K562 (cell line): ENCODE data around the gene RBM34. TPM values are rescaled to one million over a fixed set of nuclear protein-coding genes. Genes with fewer than 3 reads are reported as not detected.

Source experiments
- ATAC-seq: fragments of 200-7000 bp; cut with Tn5 transposase; 3 replicates; pipeline ENCODE4 v1.9.1; 2020; ENCODE audit warnings: moderate library complexity
- BruUV-seq: library from RNA; stranded (reverse); fragments of 400-500 nt; replicated peaks from 2 replicates; lab custom pipeline; 2021; lab: Mats Ljungman, UMichigan
- CTCF ChIA-PET: fragments of 300-600 bp; formaldehyde crosslinking; extraction: SDS; loops from one replicate; lab custom pipeline; 2021; ENCODE audit warnings: low intra/inter-chr PET ratio; lab: Yijun Ruan, JAX
- POLR2A ChIA-PET: fragments of 300-600, 350-650 bp; sonication (Branson Sonifier 250); formaldehyde crosslinking; extraction: SDS; loops from one replicate; lab custom pipeline; 2021; ENCODE audit warnings: antibody characterized with exemption, inconsistent platforms; lab: Yijun Ruan, JAX
- DNase-seq, 4 experiments: peaks; one replicate each; pipeline versions ENCODE4 v3.0.0 to v3.0.0-alpha.2; 2011 to 2018; ENCODE audit warnings: low spot score in 3 of 4, mixed read lengths in 3 of 4; ENCODE audit errors: extremely low read depth in 1 of 4
- FAIRE-seq: peaks from 2 replicates; lab custom pipeline; 2011; peaks lifted over from hg19 to GRCh38; lab: Jason Lieb, UNC
- H2AFZ ChIP-seq: 2 replicates; pipeline ENCODE4 v1.6.0; 2011; ENCODE audit warnings: low read depth, low read length, control low read depth, inconsistent platforms
- H3K27ac ChIP-seq: fragments of 200-600 bp; 3 replicates; pipeline ENCODE4 v1.8.0; 2011; ENCODE audit warnings: low read depth, mild to moderate bottlenecking, control low read depth, inconsistent platforms, low read length, moderate library complexity, mixed read lengths; ENCODE audit errors: extremely low read depth
- H3K27me3 ChIP-seq, 2 experiments: fragments of 300-600 bp in 1 of 2; 2 replicates in 1 of 2; 3 replicates in 1 of 2; pipeline versions ENCODE4 v1.6.0 to v1.8.0; 2011; ENCODE audit warnings: inconsistent platforms in 2 of 2, low read length in 2 of 2, mild to moderate bottlenecking in 1 of 2, mixed read lengths in 1 of 2, moderate library complexity in 1 of 2; ENCODE audit not compliant: control insufficient read depth in 2 of 2, insufficient read depth in 2 of 2
- H3K36me3 ChIP-seq: fragments of 300-600 bp; 3 replicates; pipeline ENCODE4 v1.8.0; 2011; ENCODE audit warnings: mild to moderate bottlenecking, low read length, inconsistent platforms; ENCODE audit not compliant: control insufficient read depth, insufficient read depth
- H3K4me1 ChIP-seq, 2 experiments: fragments of 200-600 bp in 1 of 2; replicated peaks in 1 of 2; 2 replicates in 1 of 2; 3 replicates in 1 of 2; pipeline versions ENCODE4 v1.5.1 to v1.8.0; 2011; ENCODE audit warnings: inconsistent platforms in 2 of 2, low read length in 2 of 2, mild to moderate bottlenecking in 1 of 2, mixed read lengths in 1 of 2, moderate library complexity in 1 of 2; ENCODE audit not compliant: control insufficient read depth in 2 of 2, insufficient read depth in 2 of 2
- H3K4me2 ChIP-seq: 2 replicates; pipeline ENCODE4 v1.6.1; 2011; ENCODE audit warnings: low read length, control low read depth, inconsistent platforms, mixed read lengths; ENCODE audit not compliant: insufficient read depth
- H3K4me3 ChIP-seq: fragments of 200-600 bp; sonication (generic), shearing (Covaris generic); 2 replicates; pipeline ENCODE4 v1.5.1; 2016; ENCODE audit warnings: control low read depth, inconsistent platforms
- H3K79me2 ChIP-seq: fragments of 200-600 bp; 3 replicates; pipeline ENCODE4 v1.8.0; 2011; ENCODE audit warnings: low read length, inconsistent platforms; ENCODE audit not compliant: control insufficient read depth, insufficient read depth
- H3K9ac ChIP-seq, 2 experiments: 2 replicates each; pipeline versions ENCODE4 v1.6.0 to v1.6.1; 2011; ENCODE audit warnings: low read depth in 2 of 2, low read length in 2 of 2, control low read depth in 1 of 2, inconsistent platforms in 1 of 2, mild to moderate bottlenecking in 1 of 2, mixed read lengths in 1 of 2; ENCODE audit not compliant: insufficient read depth in 1 of 2
- H3K9me1 ChIP-seq: one replicate; pipeline ENCODE4 v1.6.0; 2011; ENCODE audit warnings: inconsistent platforms, mild to moderate bottlenecking, low read length, moderate library complexity; ENCODE audit not compliant: control insufficient read depth, insufficient read depth
- H3K9me3 ChIP-seq: replicated peaks from 2 replicates; pipeline ENCODE4 v1.5.1; 2011; ENCODE audit warnings: low read depth, low read length, inconsistent platforms; ENCODE audit not compliant: control insufficient read depth, insufficient read depth
- H4K20me1 ChIP-seq: replicated peaks from 2 replicates; pipeline ENCODE4 v1.6.1; 2011; ENCODE audit warnings: low read length, inconsistent platforms, mixed read lengths; ENCODE audit not compliant: control insufficient read depth, insufficient read depth
- COPS2 ChIP-seq: fragments of 450-650 bp; conservative IDR thresholded peaks from 2 replicates; pipeline ENCODE4 v1.6.1; 2016; ENCODE audit warnings: mild to moderate bottlenecking, moderate library complexity
- E4F1 ChIP-seq: fragments of 250-450 bp; sonication (Bioruptor Pico); IDR thresholded peaks from 2 replicates; pipeline ENCODE4 v1.5.0; 2021; ENCODE audit warnings: mild to moderate bottlenecking, borderline replicate concordance
- FOXJ2 ChIP-seq: fragments of 200-800 bp; sonication (Bioruptor generic); IDR thresholded peaks from 2 replicates; pipeline ENCODE4 v1.6.1; 2016; ENCODE audit warnings: missing genetic modification characterization, missing compliant biosample characterization
- HDAC2 ChIP-seq: fragments of 450-650 bp; IDR thresholded peaks from 2 replicates; pipeline ENCODE4 v1.6.1; 2016; ENCODE audit warnings: mild to moderate bottlenecking
- HMG20B ChIP-seq: fragments of 250-450 bp; sonication (Bioruptor Pico); IDR thresholded peaks from 2 replicates; pipeline ENCODE4 v1.5.0; 2021; ENCODE audit warnings: mild to moderate bottlenecking
- NR1H2 ChIP-seq: sonication (generic); formaldehyde crosslinking; IDR thresholded peaks from 2 replicates; pipeline ENCODE4 v1.4.0; 2020; ENCODE audit warnings: mild to moderate bottlenecking, missing genetic modification reagents
- PHB ChIP-seq: fragments of 250-450 bp; sonication (Bioruptor Pico); IDR thresholded peaks from 2 replicates; pipeline ENCODE4 v1.5.0; 2021
- POLR2AphosphoS5 ChIP-seq: IDR thresholded peaks from 2 replicates; pipeline ENCODE4 v1.6.1; 2011; ENCODE audit warnings: mild to moderate bottlenecking, low read depth, low read length, moderate library complexity; ENCODE audit not compliant: control insufficient read depth, insufficient read depth
- SNIP1 ChIP-seq: fragments of 450-650 bp; IDR thresholded peaks from 2 replicates; pipeline ENCODE4 v1.7.1; 2017; ENCODE audit warnings: low read depth, mild to moderate bottlenecking
- STAT5A ChIP-seq: IDR thresholded peaks from 2 replicates; pipeline ENCODE4 v1.6.1; 2012; ENCODE audit warnings: low read length, inconsistent platforms, borderline replicate concordance
- TAF15 ChIP-seq: fragments of 200-400 bp; formaldehyde crosslinking; IDR thresholded peaks from 2 replicates; pipeline ENCODE4 v1.6.1; 2017; ENCODE audit warnings: mild to moderate bottlenecking, low read depth, low read length, moderate library complexity
- TEAD1 ChIP-seq, 2 experiments: fragments of 450-650 bp in 1 of 2; sonication (generic) in 1 of 2; formaldehyde crosslinking; IDR thresholded peaks; 2 replicates each; pipeline versions ENCODE4 v1.4.0 to v1.8.0; 2020 to 2022; ENCODE audit warnings: mild to moderate bottlenecking in 2 of 2, missing genetic modification reagents in 1 of 2
- VEZF1 ChIP-seq: fragments of 200-800 bp; sonication (Bioruptor generic); IDR thresholded peaks from 2 replicates; pipeline ENCODE4 v1.6.1; 2017; ENCODE audit warnings: missing genetic modification characterization, missing compliant biosample characterization
- ZNF217 ChIP-seq: sonication (generic); formaldehyde crosslinking; IDR thresholded peaks from 2 replicates; pipeline ENCODE4 v1.8.0; 2022; ENCODE audit warnings: mild to moderate bottlenecking, missing genetic modification reagents
- ZNF57 ChIP-seq: fragments of 450-650 bp; formaldehyde crosslinking; IDR thresholded peaks from 2 replicates; pipeline ENCODE4 v1.4.0; 2020; ENCODE audit warnings: mild to moderate bottlenecking, moderate library complexity
- WGBS: fragments of 100-300 bp; shearing (Covaris generic); methylation state at CpG from one replicate; pipeline ENCODE4 v1.1.6; 2016; ENCODE audit warnings: low coverage, mixed read lengths; ENCODE audit not compliant: insufficient coverage; ENCODE audit errors: missing lambda C conversion rate; 5-methylcytosine and 5-hydroxymethylcytosine counted together
- in situ Hi-C: fragments of 300-500 bp; cut with MboI; formaldehyde crosslinking; loops from 4 replicates; pipeline ENCODE4 v1.15.0; 2018; ENCODE audit warnings: inconsistent platforms, mixed read lengths
- intact Hi-C: fragments of 100-400 bp; cut with micrococcal nuclease; formaldehyde crosslinking; loops from 2 replicates; pipeline ENCODE4 v1.14.2; 2022
- polyA plus RNA-seq, 8 experiments: library from polyadenylated mRNA; depleted of rRNA in 4 of 8; stranded (reverse) in 5 of 8; unstranded in 3 of 8; fragments of >200 nt; fragmentation: Nextera tagmentation in 2 of 8; fragmentation: Illumina TruSeq in 1 of 8; extraction: Ambion mirVana in 2 of 8; extraction: Trizol in 1 of 8; gene quantifications; 2 replicates each; pipeline versions ENCODE4 v1.2.1 to v1.2.3, GENCODE V29; 2011 to 2014; ENCODE audit warnings: inconsistent platforms in 1 of 8, missing spikeins in 1 of 8
- total RNA-seq, 7 experiments: library from RNA; depleted of rRNA in 6 of 7; stranded (reverse); fragments of >200 nt in 6 of 7; fragmentation: Illumina TruSeq in 2 of 7; extraction: Trizol in 2 of 7; gene quantifications; 2 replicates each; pipeline versions ENCODE4 v1.2.1 to v1.2.3, GENCODE V29; 2011 to 2021; ENCODE audit warnings: low replicate concordance in 1 of 7
- TF ChIP-seq, protein P1 (sequence below): sonication (generic); formaldehyde crosslinking; IDR thresholded peaks from 2 replicates; pipeline ENCODE4 v1.8.0; 2022; ENCODE audit warnings: missing genetic modification reagents, mild to moderate bottlenecking, borderline replicate concordance

The RBM34 gene
- total and polyA plus RNA-seq, 9 of the 15 experiments (the other 6 are each of a cell fraction or from before 2014, with no cell fraction given) = 64.0 to 178 (median 124) TPM

DNA sequence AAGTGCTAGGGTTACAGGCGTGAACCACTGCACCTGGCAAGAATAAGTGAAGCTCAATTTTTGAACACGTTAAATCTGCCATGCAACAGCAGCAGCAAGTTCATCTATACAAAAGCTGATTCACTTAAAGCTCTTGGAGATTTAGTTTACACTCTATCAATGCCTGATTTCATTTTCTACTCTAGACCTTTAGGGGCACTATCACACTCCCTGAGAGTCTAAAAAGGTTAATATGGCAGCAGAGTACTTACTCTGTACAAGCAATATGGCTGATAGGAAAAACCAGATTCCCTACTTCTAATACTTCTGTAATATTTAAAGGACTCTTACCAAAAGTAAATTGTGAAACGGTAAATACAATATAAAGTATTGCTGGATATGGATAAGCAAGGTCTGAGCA is 4.8 kb downstream of the RBM34 start:
- Histone ChIP-seq H2AFZ (no peak overlapping the region), H3K27ac (no peak overlapping the region), H3K36me3 (peaks cover 83% of the 10 kb centered on the region), H3K4me1 (peaks cover 3% of the 10 kb centered on the region in 2 experiments; a peak in 2 of 5 replicates), H3K27me3 (no peaks in the 10 kb centered on the region; a peak in 1 of 5 replicates), H3K9ac (no peak overlapping the region), H3K79me2 (peaks cover 45% of the 10 kb centered on the region), H3K9me3 (no peaks in the 10 kb centered on the region), H4K20me1 (no peaks in the 10 kb centered on the region), H3K9me1 (no peaks in the 10 kb centered on the region), H3K4me3 (no peak overlapping the region), H3K4me2 (no peak overlapping the region)
- POLR2A ChIA-PET = interaction anchor here (1.0 to 2.0 kb wide), 9 partner anchors 8 to 354 kb away, joined by 3 to 5 read pairs (median 3); partner anchors contain the start of gene TOMM20
- DNase-seq = no peak
- 84% methylated on average over 3 of the region's 3 CpGs for WGBS
- intact Hi-C loops (no loop called here), in situ Hi-C loops (no loop called here)
- FAIRE-seq = no peak
- BruUV-seq = no TSS peak
- CTCF ChIA-PET = no interaction called here
- ATAC-seq = no peak
- TF ChIP-seq ZNF217 (no peak), PHB (CRISPR knock-in tag) (no peak), ZNF57 (no peak), NR1H2 (CRISPR knock-in tag) (no peak), STAT5A (no peak), TEAD1 (CRISPR knock-in tag; IDR thresholded peaks at IDR 0.05) (no peak), E4F1 (no peak), VEZF1 (CRISPR knock-in tag) (no peak), TAF15 (no peak), SNIP1 (no peak), COPS2 (no peak), FOXJ2 (tag) (no peak), HDAC2 (no peak), HMG20B (no peak), POLR2AphosphoS5 (no peak)
- TF ChIP-seq, protein P1, sequence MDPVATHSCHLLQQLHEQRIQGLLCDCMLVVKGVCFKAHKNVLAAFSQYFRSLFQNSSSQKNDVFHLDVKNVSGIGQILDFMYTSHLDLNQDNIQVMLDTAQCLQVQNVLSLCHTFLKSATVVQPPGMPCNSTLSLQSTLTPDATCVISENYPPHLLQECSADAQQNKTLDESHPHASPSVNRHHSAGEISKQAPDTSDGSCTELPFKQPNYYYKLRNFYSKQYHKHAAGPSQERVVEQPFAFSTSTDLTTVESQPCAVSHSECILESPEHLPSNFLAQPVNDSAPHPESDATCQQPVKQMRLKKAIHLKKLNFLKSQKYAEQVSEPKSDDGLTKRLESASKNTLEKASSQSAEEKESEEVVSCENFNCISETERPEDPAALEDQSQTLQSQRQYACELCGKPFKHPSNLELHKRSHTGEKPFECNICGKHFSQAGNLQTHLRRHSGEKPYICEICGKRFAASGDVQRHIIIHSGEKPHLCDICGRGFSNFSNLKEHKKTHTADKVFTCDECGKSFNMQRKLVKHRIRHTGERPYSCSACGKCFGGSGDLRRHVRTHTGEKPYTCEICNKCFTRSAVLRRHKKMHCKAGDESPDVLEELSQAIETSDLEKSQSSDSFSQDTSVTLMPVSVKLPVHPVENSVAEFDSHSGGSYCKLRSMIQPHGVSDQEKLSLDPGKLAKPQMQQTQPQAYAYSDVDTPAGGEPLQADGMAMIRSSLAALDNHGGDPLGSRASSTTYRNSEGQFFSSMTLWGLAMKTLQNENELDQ (CRISPR knock-in tag) = no peak
